Measurements from ENCODE around the gene MTOR.
"Not testable (repeated sequence)": the region's sequence is repeated elsewhere in the genome, so short reads cannot be mapped to it uniquely, and the experiment has no call there.

MTOR gene

GRCh38 chr1:11170102-11170501, 92.2 kb downstream of the MTOR start:
- no peak overlapping the region for H3K4me3 ChIP-seq (ENCODE audit: low read depth, low read length)
- no peak for TF ChIP-seq CTCF (IDR thresholded peaks at IDR 0.05; ENCODE audit: borderline replicate concordance, insufficient read depth, low read depth, low read length)

GRCh38 chr1:11169202-11169601, 93.1 kb downstream of the MTOR start:
- H3K4me3 ChIP-seq (ENCODE audit: low read depth, low read length) = no peak overlapping the region

GRCh38 chr1:11168731-11169130, 93.6 kb downstream of the MTOR start:
- TF ChIP-seq CTCF (IDR thresholded peaks at IDR 0.05; ENCODE audit: borderline replicate concordance, insufficient read depth, low read depth, low read length) = no peak
- H3K4me3 ChIP-seq (ENCODE audit: low read depth, low read length) = no peak overlapping the region

More at GRCh38 chr1:11169202-11169601, 93.1 kb downstream of the MTOR start:
- TF ChIP-seq CTCF (IDR thresholded peaks at IDR 0.05; ENCODE audit: borderline replicate concordance, insufficient read depth, low read depth, low read length) = no peak

- H3K4me3 ChIP-seq (ENCODE audit: low read depth, low read length) = not testable (repeated sequence)
These were observed 95.6 kb downstream of the MTOR start for GRCh38 chr1:11166744-11167143.

GRCh38 chr1:11162752-11163151, 99.6 kb downstream of the MTOR start:
- H3K4me3 ChIP-seq (ENCODE audit: low read depth, low read length) = not testable (repeated sequence)

DNA sequence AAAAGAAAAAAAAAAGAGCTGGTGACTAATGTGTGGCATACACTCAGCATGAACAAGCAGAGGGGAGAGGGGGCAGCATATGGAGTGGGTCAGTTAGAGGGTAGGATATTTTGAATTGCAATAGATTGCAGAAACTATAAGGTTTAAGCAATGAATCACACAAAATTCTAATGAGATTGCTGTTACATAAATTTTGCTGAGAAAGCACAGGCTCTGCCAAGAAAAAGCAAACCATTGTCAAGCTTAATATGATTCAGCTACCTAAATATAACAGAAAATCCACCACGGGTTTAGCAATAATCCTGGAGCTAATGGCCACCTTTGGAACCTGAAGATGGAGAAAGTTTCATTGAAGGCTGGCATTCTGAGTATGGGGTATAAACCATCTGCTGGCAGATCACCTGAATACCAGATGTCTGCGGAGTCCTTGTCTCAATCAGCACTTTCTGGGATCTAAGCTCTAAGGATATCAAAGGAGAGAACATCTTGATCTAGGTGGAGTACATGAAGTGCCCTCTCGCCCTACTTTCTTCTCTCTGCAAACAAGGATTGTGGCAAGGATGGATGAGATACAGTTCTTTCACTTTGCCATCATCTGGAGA, 103.5 kb downstream of the MTOR start:
- TF ChIP-seq CTCF (IDR thresholded peaks at IDR 0.05; ENCODE audit: borderline replicate concordance, insufficient read depth, low read depth, low read length) = no peak
- no peak overlapping the region for H3K4me3 ChIP-seq (ENCODE audit: low read depth, low read length)

GRCh38 chr1:11158291-11158690, 104.1 kb downstream of the MTOR start:
- TF ChIP-seq CTCF (IDR thresholded peaks at IDR 0.05; ENCODE audit: borderline replicate concordance, insufficient read depth, low read depth, low read length) = no peak
- no peak overlapping the region for H3K4me3 ChIP-seq (ENCODE audit: low read depth, low read length)

DNA sequence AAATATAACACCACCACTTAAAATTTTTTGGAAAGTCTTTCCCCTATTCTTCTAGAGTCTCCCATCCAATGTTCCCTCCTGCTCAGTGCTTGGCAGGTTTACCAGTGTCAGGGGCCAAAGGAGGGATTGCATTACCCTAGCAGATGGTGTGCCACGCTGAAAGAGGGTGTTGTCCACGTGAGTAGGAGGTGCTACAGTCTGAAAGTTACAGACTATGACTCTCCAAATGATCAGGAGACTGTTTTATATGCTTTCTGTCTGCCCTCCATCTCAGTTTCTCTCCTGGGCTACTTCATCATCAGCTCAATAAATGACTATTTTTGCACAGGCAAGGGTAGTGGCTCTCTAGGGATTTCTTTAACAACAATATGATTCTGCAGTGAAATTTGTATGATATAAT, 104.5 kb downstream of the MTOR start:
- H3K4me3 ChIP-seq (ENCODE audit: low read depth, low read length) = no peak overlapping the region
- no peak for TF ChIP-seq CTCF (IDR thresholded peaks at IDR 0.05; ENCODE audit: borderline replicate concordance, insufficient read depth, low read depth, low read length)
